Loucy (cell line): ENCODE measurements around the gene RAD23B.

Source experiments
- EZH2phosphoT487 ChIP-seq: fragments of 200-600 bp; IDR thresholded peaks from 2 replicates; pipeline ENCODE4 v1.6.1; 2018; ENCODE audit warnings: antibody characterized with exemption, mild to moderate bottlenecking, moderate library complexity, borderline replicate concordance
- TF ChIP-seq, protein P1 (sequence below): fragments of 200-600 bp; sonication (generic); conservative IDR thresholded peaks from 2 replicates; pipeline ENCODE4 v1.5.1; 2014; ENCODE audit warnings: mild to moderate bottlenecking, antibody characterized with exemption, low read length

DNA sequence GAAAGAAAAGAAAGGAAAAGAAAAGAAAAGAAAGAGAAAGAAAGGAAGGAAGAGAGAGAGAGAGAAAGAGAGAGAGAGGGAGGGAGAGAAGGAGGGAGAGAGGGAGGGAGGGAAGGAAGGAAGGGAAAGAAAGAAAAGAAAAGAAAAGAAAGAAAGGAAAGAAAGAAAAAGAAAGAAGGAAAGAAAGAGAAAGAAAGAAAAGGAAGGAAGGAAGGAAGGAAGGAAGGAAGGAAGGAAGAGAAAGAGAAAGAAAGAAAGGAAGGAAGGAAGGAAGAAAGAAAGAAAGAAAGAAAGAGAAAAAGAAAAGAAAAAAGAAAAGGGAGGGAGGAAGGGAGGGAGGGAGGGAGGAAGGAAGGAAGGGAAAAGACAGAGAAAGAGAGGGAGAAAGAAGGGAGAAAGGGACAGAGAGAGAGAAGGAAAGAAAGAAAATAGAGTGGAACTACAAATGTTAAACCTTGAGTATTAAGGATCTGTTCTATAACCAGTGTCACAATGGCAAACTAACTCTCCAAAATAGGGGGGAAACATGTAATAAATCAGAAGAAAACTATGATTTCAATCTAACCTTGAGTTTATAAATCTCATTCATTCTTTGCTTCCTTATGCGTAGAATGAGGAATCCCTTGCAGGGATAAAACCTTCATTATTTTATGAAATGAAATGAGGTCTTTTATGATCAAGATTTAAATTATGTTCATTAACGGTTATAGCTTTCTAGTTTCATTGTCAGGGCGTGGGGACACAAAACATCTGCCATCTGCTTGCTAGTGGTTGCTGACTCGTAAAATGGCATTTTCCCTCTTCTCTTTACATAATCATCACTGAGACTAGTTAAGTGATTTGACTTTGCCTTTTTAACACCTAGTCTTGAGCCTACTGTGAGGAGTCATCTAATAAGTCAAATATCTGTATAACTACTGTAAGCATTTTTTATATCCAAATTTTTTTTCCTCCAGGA, 40.7 kb upstream of the RAD23B start:
- TF ChIP-seq, protein P1, sequence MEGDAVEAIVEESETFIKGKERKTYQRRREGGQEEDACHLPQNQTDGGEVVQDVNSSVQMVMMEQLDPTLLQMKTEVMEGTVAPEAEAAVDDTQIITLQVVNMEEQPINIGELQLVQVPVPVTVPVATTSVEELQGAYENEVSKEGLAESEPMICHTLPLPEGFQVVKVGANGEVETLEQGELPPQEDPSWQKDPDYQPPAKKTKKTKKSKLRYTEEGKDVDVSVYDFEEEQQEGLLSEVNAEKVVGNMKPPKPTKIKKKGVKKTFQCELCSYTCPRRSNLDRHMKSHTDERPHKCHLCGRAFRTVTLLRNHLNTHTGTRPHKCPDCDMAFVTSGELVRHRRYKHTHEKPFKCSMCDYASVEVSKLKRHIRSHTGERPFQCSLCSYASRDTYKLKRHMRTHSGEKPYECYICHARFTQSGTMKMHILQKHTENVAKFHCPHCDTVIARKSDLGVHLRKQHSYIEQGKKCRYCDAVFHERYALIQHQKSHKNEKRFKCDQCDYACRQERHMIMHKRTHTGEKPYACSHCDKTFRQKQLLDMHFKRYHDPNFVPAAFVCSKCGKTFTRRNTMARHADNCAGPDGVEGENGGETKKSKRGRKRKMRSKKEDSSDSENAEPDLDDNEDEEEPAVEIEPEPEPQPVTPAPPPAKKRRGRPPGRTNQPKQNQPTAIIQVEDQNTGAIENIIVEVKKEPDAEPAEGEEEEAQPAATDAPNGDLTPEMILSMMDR = no peak
- no peak for TF ChIP-seq EZH2phosphoT487
